ENCODE measurements around the gene HTR7.

Gene HTR7

DNA sequence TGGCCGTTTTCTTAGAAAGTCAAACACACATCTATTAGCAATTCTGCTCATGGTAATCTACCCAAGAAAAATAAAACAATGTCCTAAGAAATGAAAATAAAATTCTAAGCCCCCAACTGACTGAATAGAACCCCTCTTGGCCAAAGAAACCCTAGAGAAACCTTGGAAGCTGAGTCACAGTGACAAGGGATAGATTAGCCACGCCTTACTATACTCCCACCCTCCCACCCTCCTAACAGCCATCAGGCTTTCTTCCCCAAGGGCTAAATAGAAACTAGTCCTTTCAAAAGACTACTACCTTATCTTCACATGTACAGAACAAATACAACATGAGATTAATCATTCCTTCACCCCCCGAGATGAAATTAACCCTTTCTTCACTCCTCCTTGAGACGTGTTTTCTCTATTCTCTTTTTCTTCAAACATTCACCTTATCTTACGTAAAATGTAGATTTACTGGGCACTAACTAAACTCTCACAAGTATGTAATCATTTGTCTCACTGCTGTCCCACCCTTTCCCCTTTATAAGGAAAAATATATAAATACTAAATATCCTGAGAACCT lies 57.5 kb downstream of the HTR7 start:
- no peak for DNase-seq

- DNase-seq = no peak
Observed at GRCh38 chr10:90799172-90799571, 58.7 kb downstream of the HTR7 start.

DNA sequence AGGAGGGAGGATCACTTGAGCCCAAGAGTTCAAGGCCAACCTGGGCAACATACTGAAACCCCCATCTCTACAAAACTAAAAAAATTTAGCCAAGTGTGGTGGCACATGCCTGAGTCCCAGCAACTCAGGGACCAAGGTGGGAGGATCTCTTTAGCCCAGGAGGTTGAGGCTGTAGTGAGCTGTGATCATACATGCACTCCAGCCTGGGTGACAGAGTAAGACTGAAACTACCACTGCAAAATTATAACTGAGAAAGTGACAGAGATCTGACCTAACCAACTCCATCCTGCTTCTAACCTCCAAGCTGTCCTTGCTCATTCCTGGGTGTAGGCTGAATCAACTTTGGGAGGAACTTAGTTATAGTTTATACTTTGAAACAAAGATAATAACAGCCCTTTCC lies 59.4 kb downstream of the HTR7 start:
- DNase-seq = no peak

DNA sequence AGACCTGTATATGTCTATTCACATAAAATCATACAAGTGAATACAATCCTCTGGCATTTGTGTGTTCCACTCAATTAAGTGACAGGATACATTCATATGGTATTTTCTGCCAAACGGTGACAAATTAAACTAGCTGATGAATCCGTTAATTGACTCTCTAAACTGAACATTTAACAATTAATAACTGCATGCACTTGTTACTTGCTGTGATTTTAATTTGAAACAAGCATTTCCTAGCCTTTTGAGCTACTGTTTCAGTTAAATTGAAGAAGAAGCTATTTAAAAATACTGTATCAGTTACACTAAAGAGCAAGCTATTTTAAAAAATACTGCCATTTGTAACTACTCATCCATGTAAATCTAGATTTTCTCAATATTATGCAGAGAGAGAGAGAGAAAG lies 67.4 kb downstream of the HTR7 start:
- no peak for DNase-seq

GRCh38 chr10:90788968-90789367 lies 68.9 kb downstream of the HTR7 start:
- no peak for DNase-seq

GRCh38 chr10:90788199-90788491 lies 69.7 kb downstream of the HTR7 start:
- no peak for DNase-seq

DNA sequence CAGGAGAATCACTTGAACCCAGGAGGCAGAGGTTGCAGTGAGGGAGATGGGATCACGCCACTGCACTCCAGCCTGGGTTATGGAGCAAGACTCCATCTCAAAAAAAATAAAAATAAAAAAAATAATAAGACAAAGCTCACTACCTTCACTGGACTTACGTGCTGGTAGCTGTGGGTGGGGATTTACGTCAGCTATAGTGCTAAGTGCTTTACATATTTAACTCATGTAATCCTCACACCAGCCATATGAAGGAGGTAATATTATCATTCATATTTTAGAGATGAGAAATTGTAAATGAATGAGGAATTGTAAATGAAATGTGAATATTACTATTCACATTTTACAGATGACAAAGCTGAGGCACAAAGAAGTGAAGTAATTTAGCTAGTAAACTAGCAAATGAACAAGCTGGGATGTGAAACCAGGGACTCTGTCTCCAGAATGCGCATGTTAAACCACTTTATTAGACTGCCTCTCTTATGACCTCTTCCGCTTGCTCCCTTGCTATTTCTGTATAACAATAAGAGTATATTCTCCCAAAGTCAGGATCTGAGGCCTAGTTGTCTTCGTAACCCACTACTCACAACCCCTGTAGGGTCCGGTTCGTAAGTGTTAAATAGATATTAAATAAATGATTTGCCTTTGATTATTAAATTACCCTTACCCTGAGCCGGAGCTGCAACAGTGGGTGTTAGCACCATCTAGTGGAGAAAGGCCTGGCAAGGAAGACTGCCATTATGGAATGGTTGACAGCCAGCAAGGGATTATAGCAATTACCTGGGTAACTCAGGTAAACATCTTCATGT lies 70.2 kb downstream of the HTR7 start:
- DNase-seq = no peak

- no peak for DNase-seq
Observed at GRCh38 chr10:90785782-90786181, 72.1 kb downstream of the HTR7 start.

DNA sequence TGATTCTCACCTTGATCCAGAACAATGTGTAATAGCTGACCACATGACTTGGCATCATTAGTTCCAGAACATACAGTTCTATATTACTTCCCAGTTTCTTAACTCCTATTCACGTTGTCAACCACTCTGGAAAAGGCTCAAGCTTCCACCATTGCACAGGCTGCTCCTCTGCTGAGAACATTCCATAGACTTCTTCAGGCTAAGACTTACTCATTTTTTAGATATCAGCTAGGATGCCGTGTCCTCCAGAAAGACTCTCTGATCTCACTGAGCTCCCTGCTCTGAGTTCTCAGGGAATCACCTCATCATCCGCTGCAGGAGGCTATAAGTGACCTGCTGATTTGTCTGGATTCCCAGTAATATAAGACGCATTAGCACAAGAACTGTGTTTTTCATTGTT lies 73.1 kb downstream of the HTR7 start:
- no peak for DNase-seq

DNA sequence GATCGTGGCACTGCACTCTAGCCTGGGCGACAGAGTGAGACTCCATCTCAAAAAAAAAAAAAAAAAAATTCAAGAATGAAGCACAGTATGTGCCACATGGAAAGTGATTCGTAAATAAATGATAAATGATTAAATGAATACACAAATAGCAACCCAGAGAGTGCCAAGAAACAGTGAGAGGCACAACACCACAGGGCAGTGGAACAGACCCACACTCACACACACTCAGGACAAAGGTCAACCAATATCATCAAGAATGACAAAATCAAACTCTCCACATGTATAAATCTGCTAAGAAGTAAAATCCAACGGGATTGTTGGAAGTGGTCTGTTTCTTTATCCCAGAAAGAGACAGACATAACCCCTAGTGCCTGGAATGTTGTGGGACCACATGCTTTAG lies 77.4 kb downstream of the HTR7 start:
- DNase-seq = no peak

GRCh38 chr10:90779548-90779947 lies 78.3 kb downstream of the HTR7 start:
- no peak for DNase-seq

DNA sequence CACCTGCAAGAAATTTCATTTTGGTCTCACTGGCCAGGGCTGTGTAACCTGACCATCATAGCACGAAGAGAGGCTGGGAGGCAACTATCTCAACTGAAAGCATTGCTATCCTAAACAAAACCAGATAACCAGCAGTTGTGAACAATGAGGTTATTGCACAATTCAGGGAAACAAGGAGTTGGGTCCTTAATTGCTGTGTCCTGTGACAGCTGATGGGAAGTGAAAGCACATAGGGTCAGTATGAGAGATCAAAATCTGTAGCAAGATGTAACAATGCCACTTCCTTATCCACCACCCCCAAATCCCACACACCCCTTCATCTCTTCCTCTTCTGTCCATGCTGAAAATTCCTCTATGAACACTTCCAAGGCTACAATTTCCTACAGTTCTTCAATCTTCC lies 80.2 kb downstream of the HTR7 start:
- DNase-seq = no peak

GRCh38 chr10:90775351-90776028 lies 82.3 kb downstream of the HTR7 start:
- DNase-seq = no peak

- no peak for DNase-seq
Observed at GRCh38 chr10:90769946-90770841, 87.6 kb downstream of the HTR7 start.

DNA sequence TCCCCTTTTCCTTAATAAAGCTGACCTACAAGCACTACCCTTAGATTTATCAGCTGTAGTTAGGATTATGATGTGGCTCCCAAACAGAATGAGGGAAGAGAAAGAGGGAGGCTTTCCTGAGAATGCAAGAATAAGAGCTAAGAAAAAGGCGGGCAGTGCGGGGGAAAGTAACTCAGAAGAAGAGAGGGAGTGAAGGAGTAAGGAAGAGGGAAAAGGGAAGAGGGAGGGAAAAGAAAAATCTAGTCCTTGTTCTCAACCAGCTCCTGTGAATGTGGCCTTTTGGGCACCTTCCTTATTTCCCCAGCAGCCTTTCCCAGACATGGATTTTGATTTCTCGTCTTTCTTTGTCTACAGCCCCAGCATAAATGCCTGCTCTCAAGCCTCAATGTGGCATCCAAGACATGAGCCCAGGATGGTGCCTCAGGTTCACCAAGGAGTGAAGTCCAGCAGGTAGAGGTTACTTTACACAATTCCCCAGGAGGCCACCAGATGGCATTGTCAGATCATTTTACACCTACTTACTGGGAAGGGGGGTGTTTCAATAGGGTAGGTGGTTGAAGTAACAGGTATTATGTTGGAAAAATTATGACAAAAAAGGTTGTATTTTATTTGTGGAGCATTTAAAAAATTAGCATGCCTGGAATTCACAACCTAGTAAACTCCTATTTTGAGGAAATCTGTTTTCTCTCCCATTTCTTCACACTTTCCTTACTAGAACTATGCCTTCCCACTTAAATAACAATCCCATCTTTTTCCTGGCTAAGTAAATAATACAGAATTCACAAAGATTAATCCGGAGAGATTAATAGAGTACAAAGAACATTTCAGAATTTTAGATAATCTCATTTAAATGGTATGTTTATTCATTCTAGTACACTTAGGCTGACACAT lies 106.5 kb downstream of the HTR7 start:
- DNase-seq = peak; percentile 69

DNA sequence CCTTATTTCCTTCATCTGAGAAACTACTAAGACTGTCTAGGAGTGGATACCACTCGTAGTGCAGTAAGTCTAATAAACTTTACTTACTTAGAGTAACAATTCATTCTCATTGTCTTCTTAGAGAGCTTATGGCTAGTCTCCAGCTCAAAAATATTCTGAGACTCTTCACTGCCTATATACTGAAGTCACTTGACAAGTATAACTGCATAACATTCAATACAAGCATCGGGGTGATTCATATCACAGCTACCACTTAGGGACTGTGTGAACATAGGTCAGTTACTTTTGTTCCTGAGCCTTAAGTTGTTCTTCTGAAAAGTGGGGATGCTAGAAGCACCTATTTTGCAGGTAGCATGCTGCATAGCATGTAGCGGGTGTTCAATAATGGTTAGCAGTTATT lies 111.0 kb downstream of the HTR7 start:
- no peak for DNase-seq

GRCh38 chr10:90745565-90745964 lies 112.3 kb downstream of the HTR7 start:
- no peak for DNase-seq

DNA sequence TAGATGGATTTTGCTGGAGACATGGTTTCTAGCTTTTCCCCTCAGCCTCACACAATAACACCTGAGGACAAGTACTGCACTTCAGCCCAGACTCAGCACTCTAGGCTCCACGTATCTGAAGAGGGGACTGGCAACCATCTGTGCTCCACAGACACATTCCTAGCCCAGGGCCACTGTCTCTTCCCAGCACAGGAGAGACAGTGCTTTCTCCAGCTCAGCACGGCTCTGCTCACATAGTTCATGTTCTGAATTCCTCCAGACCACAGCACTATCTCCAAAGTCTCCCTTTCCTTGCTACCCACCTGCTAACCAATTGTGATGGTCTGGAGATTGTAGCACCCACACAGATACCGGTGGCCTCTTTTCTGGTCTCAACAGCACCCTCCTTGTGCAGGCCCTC lies 114.5 kb downstream of the HTR7 start:
- no peak for DNase-seq

GRCh38 chr10:90741926-90742565 lies 115.8 kb downstream of the HTR7 start:
- no peak for DNase-seq

GRCh38 chr10:90740265-90740664 lies 117.6 kb downstream of the HTR7 start:
- DNase-seq = no peak

- no peak for DNase-seq
Observed at GRCh38 chr10:90738885-90739284, 119.0 kb downstream of the HTR7 start.

DNA sequence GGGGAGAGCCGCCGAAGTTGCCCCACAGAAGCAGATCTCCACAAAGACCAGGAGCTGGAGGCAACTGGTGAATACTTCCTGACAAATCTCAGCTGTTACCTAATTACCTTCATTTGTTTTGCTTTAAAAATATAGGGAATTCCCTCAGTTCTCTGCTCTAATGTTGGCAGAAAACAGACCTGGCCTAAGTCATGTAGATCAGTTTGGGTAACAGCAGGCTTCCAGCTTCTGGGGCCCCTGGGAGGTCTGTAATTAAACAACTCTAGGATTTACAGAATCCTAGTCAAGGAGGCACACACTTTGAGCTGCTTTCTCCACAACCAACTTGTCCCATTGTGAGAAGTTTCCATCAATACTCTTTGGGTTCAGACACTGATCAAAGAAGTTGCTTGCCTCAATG lies 123.4 kb downstream of the HTR7 start:
- no peak for DNase-seq
